Stomach smooth muscle (tissue), 2 donors: ENCODE results near the gene GLIPR1.

Experiments used
- H3K27ac ChIP-seq: one replicate; pipeline ENCODE4 v1.7.0; 2013; ENCODE audit warnings: mild to moderate bottlenecking, low read length, inconsistent platforms
- H3K27me3 ChIP-seq, 2 donors: one replicate each; pipeline ENCODE4 v1.7.0; 2013; ENCODE audit warnings: low read length in 2 of 2; ENCODE audit not compliant: insufficient read depth in 2 of 2, control insufficient read depth in 1 of 2
- H3K36me3 ChIP-seq, 2 donors: one replicate each; pipeline ENCODE4 v1.7.0; 2013; ENCODE audit warnings: low read length in 2 of 2; ENCODE audit not compliant: control insufficient read depth in 2 of 2, insufficient read depth in 2 of 2
- H3K4me1 ChIP-seq: one replicate; pipeline ENCODE4 v1.7.0; 2013; ENCODE audit warnings: low read length; ENCODE audit not compliant: control insufficient read depth, insufficient read depth
- H3K4me3 ChIP-seq, 2 donors: one replicate each; pipeline ENCODE4 v1.7.0; 2013; ENCODE audit warnings: low read length in 2 of 2
- H3K9ac ChIP-seq, 2 donors: one replicate each; pipeline ENCODE4 v1.7.0; 2013; ENCODE audit warnings: low read length in 2 of 2, mild to moderate bottlenecking in 1 of 2
- H3K9me3 ChIP-seq, 2 donors: one replicate each; pipeline ENCODE4 v1.7.0; 2013; ENCODE audit warnings: low read length in 2 of 2; ENCODE audit not compliant: control insufficient read depth in 2 of 2
- donor health status: healthy.
- donor health status: Pancreatic carcinoma.

The GLIPR1 gene

DNA sequence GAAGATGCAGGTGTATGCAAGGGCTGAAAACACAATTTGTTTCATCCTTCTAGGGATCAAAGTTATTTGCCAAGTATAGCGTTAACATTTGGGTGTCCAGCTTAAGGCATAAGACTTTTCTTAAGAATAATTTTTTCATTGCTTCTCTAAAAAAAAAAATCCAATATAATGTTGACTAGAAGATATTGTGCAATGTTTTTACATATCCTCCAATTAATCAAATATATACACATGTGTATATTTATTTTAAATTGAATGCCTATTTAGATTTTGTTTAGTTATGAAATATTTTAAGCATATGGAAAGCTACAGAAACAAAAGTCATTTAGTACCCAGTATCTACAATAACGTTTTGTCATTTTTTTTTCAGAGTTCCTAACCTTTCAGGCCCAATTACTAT, 59.3 kb downstream of the GLIPR1 start:
- Histone ChIP-seq H3K9me3 (no peaks in the 10 kb centered on the region), H3K27ac (no peak overlapping the region), H3K4me1 (no peaks in the 10 kb centered on the region), H3K9ac (no peak overlapping the region), H3K27me3 (no peaks in the 10 kb centered on the region), H3K4me3 (no peak overlapping the region), H3K36me3 (no peaks in the 10 kb centered on the region)

DNA sequence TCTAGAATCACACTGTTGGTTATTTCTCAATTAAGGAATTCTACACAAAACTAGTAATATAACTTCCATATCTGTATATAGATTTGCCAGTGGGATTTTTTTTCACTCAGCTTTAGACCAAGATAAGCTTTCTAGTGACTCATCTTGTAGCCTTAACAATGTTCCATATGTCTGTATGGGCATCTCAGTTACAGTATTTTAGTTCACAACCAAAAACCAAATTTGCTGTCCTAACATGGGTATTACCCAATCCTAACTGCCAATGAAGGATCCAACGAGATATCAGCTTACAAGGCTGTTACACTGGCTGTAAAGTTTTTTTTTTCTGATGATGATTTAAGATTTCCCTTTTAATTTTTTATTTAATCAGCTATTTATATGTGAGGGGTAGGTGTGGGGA, 62.4 kb downstream of the GLIPR1 start:
- Histone ChIP-seq H3K9me3 (no peaks in the 10 kb centered on the region), H3K36me3 (no peaks in the 10 kb centered on the region), H3K4me1 (no peaks in the 10 kb centered on the region), H3K27ac (no peak overlapping the region), H3K27me3 (no peaks in the 10 kb centered on the region), H3K9ac (no peak overlapping the region), H3K4me3 (no peak overlapping the region)

DNA sequence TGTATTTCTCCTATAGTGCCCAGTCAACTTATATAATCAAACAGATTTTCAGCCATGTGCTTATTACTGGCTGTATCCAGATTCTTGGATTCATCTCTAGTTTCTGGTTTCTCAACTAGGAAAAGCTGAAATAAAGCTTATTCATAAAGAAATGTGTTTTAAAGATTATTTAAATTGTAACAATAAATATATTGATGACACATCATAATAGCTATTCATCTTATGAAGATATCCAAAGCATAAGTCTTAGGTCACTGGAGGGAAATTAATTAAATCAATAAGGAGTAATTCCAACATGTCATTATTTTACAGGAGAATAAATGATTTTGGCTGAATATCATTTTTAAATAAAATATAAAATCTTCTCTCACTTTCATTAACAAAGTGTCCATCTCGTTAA, 63.0 kb downstream of the GLIPR1 start:
- Histone ChIP-seq H3K4me3 (no peak overlapping the region), H3K27me3 (no peaks in the 10 kb centered on the region), H3K9me3 (no peaks in the 10 kb centered on the region), H3K27ac (no peak overlapping the region), H3K4me1 (no peaks in the 10 kb centered on the region), H3K9ac (no peak overlapping the region), H3K36me3 (no peaks in the 10 kb centered on the region)

DNA sequence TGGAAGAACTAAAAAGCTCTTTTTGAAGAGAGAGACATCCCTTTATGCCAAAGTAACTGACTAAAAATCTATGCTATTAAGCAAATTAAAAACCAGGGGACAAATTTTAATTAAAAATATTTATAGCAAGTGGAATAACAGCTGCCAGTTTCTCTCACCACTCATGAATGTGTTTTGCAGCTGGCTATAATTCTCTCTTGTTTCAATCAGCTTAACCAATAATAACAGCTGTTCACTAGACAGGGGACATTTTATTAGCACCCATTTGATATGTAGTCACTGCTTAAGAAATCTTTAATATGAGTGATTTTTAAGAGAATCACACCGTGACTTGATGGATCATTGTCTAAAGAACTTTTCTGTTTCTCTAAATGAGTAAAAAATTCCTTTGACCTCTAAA, 65.1 kb downstream of the GLIPR1 start:
- Histone ChIP-seq H3K4me3 (no peak overlapping the region), H3K9me3 (no peaks in the 10 kb centered on the region), H3K36me3 (no peaks in the 10 kb centered on the region), H3K9ac (no peak overlapping the region), H3K4me1 (no peaks in the 10 kb centered on the region), H3K27me3 (no peaks in the 10 kb centered on the region), H3K27ac (no peak overlapping the region)

DNA sequence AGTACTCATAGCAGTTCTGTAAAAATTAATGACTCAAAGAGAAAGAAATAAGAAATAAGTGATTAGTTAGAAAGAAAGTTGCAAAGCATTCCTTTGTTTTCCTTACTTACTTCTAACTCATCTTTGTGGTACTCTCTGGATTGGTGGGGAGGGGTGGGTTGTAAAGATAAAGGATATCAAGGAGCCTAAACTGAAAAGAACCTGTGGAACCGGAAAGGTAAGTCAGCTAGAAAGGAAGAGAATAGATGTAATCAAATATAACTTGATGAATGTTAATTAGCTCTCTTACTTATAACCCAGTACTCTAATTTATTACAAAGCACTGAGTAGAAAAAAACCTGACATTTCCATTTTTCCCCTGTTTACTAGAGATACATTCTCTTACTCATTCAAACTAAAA, 68.3 kb downstream of the GLIPR1 start:
- Histone ChIP-seq H3K27ac (no peak overlapping the region), H3K4me3 (no peak overlapping the region), H3K27me3 (no peaks in the 10 kb centered on the region), H3K9ac (no peak overlapping the region), H3K36me3 (no peaks in the 10 kb centered on the region), H3K4me1 (peaks cover 7% of the 10 kb centered on the region), H3K9me3 (no peaks in the 10 kb centered on the region)

DNA sequence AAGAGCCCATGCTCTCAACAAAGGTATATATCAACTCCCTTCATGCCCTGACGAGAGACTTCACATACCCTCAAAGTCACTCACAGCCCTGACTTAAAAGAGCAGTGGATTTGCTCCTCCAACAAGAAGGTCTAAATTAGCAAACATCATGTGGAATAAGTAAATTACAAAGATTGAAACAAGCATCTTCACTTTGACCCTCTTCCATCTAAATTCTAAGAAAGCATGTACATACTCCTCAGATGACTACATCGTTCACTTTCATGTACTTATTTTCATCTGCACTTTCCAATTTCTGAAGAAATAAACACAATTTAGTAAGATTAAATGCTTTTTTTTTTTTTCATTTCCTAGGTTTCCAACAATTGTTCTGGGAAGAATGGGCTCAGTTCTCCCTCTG, 69.4 kb downstream of the GLIPR1 start:
- Histone ChIP-seq H3K27me3 (no peaks in the 10 kb centered on the region), H3K9me3 (no peaks in the 10 kb centered on the region), H3K4me3 (no peak overlapping the region), H3K36me3 (no peaks in the 10 kb centered on the region), H3K4me1 (peaks cover 7% of the 10 kb centered on the region), H3K9ac (no peak overlapping the region), H3K27ac (no peak overlapping the region)

DNA sequence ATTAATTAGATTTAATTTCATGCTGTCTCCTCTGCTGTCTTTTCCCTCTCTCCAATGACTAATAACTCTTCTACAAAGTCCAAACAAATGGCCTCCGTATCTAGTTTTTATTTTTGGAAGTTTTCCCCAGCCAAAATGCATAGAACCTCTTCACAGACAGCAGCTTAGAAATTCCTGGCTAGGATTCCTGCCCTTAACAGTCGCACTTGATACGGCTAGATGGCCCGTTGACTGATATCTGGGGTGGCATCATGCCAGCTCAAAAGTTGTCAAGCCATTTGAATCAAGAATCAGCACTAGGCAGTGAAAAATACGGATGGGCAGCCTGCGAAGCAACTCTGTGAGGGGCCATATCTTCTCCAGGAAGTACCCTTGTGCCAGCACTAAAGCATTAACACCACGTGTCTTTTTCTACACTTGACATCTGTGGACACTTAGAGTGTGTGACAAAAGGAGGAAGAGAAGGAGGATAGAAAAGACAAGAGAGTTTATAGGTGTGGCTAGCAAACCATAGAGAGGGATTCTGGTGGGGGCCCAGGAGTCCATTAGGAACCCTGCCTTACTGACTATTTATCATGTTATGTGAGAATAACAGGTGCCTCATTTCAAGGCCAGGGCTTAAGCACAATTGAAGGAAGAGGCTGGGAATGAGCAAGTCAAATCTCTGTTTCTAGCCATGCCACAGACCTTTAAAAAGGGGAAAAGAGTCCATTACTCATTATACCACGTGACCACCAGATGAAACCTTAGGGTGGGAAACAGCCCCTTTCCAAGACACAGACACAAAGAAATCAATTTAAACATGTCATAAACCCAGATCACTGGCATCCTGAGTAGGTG, 70.1 kb downstream of the GLIPR1 start:
- Histone ChIP-seq H3K27ac (no peak overlapping the region), H3K36me3 (no peaks in the 10 kb centered on the region), H3K4me3 (no peak overlapping the region), H3K9me3 (no peaks in the 10 kb centered on the region), H3K9ac (no peak overlapping the region), H3K4me1 (peaks cover 7% of the 10 kb centered on the region), H3K27me3 (no peaks in the 10 kb centered on the region)

DNA sequence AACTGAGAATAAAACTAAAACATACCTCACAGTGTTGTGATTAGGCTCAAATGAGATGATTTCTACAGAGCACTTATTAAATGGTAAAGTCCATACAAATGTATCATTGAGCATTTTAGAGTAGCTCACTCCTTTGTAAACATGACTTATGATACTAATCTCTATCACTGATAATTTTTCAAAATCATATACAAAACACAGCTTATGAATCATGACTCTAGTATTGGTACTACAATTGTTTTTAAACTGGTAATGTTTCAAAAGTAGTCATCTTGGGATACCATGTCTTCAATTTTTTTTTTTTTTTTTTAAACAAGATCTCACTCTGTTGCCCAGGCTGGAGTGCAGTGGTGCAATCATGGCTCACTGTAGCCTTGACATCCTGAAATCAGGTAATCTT, 70.9 kb downstream of the GLIPR1 start:
- no peak overlapping the region for H3K9ac ChIP-seq
- no peak overlapping the region for H3K27ac ChIP-seq
- H3K27me3 ChIP-seq: no peaks in the 10 kb centered on the region
- no peaks in the 10 kb centered on the region for H3K36me3 ChIP-seq
- peaks cover 7% of the 10 kb centered on the region for H3K4me1 ChIP-seq
- H3K4me3 ChIP-seq: no peak overlapping the region
- no peaks in the 10 kb centered on the region for H3K9me3 ChIP-seq

DNA sequence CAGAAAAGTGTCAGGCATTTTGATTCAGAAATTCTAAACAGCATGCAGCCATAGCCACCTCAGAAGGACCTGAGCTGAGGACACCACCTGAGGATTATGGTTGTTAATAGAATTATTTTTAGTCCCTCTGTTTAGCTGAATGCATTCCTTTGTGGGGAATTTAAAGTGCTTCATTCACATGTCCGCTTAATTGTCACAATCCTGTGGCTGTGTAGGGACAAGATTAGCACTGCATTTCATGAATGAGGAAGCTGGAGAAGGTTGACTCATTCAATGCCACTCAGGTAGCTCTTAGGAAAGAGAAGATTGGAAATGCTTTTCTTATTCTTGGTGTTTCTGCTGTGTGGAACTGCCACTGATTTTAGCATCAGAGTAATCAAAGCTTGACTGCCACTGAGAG, 72.8 kb downstream of the GLIPR1 start:
- H3K9ac ChIP-seq: no peak overlapping the region
- no peak overlapping the region for H3K27ac ChIP-seq
- H3K4me1 ChIP-seq: peaks cover 7% of the 10 kb centered on the region
- H3K36me3 ChIP-seq: no peaks in the 10 kb centered on the region
- H3K27me3 ChIP-seq: no peaks in the 10 kb centered on the region
- no peak overlapping the region for H3K4me3 ChIP-seq
- H3K9me3 ChIP-seq: no peaks in the 10 kb centered on the region
